ENCODE results near the gene KNDC1.

GRCh38 chr10:133257489-133258065 is 97.6 kb downstream of the KNDC1 start:
- peak in 7 of 11 experiments; percentile 6 to 50 (median 43) for TF ChIP-seq CTCF (IDR thresholded peaks at IDR 0.05 in 8 of 11, conservative IDR thresholded peaks at IDR 0.05 in 3 of 11)
- no peak for TF ChIP-seq POLR2A (IDR thresholded peaks at IDR 0.05)
